IMR-90 (cell line): ENCODE data around the gene ANGPTL1.

Experiments
- BHLHE40 ChIP-seq: fragments of 150-350 bp; IDR thresholded peaks from 2 replicates; pipeline ENCODE4 v1.6.1; 2016; ENCODE audit warnings: mild to moderate bottlenecking, low read depth, low read length
- CEBPB ChIP-seq: IDR thresholded peaks from 2 replicates; pipeline ENCODE4 v1.6.1; 2012; ENCODE audit warnings: low read depth, low read length, improper control_type of control experiment
- MAFK ChIP-seq: IDR thresholded peaks from 2 replicates; pipeline ENCODE4 v1.6.1; 2012; ENCODE audit warnings: low read depth, low read length, improper control_type of control experiment
- MAZ ChIP-seq: IDR thresholded peaks from 2 replicates; pipeline ENCODE4 v1.6.1; 2012; ENCODE audit warnings: low read depth, mild to moderate bottlenecking, low read length, improper control_type of control experiment, moderate library complexity, borderline replicate concordance
- MXI1 ChIP-seq: IDR thresholded peaks from 2 replicates; pipeline ENCODE4 v1.6.1; 2012; ENCODE audit warnings: low read depth, mild to moderate bottlenecking, low read length, moderate library complexity, borderline replicate concordance
- NFE2L2 ChIP-seq: fragments of 150-350 bp; IDR thresholded peaks from 2 replicates; pipeline ENCODE4 v1.6.1; 2016; ENCODE audit warnings: low read depth, mild to moderate bottlenecking, low read length
- POLR2A ChIP-seq: IDR thresholded peaks from 2 replicates; pipeline ENCODE4 v1.6.1; 2012; ENCODE audit warnings: mild to moderate bottlenecking, low read depth, low read length
- RAD21 ChIP-seq: IDR thresholded peaks from 2 replicates; pipeline ENCODE4 v1.6.1; 2012; ENCODE audit warnings: low read length, improper control_type of control experiment
- RCOR1 ChIP-seq: IDR thresholded peaks from 2 replicates; pipeline ENCODE4 v1.6.1; 2012; ENCODE audit warnings: mild to moderate bottlenecking, low read length, improper control_type of control experiment; ENCODE audit not compliant: insufficient replicate concordance
- RFX5 ChIP-seq: IDR thresholded peaks from 2 replicates; pipeline ENCODE4 v1.8.0; 2012; ENCODE audit warnings: low read depth, mild to moderate bottlenecking, low read length, moderate library complexity
- SMC3 ChIP-seq: fragments of 150-350 bp; IDR thresholded peaks from 2 replicates; pipeline ENCODE4 v1.6.1; 2016; ENCODE audit warnings: low read depth, mild to moderate bottlenecking, antibody characterized with exemption, low read length, moderate library complexity
- TF ChIP-seq, protein P1 (sequence below): conservative IDR thresholded peaks from 2 replicates; pipeline ENCODE4 v1.5.1; 2012; ENCODE audit warnings: mild to moderate bottlenecking, low read depth, low read length, improper control_type of control experiment
- TF ChIP-seq, protein P2 (sequence below): fragments of 150-350 bp; IDR thresholded peaks from 2 replicates; pipeline ENCODE4 v1.6.1; 2017; ENCODE audit warnings: mild to moderate bottlenecking, antibody characterized with exemption, low read length, low read depth
- TF ChIP-seq, protein P3 (sequence below): fragments of 150-350 bp; IDR thresholded peaks from 2 replicates; pipeline ENCODE4 v1.6.1; 2016; ENCODE audit warnings: low read depth, mild to moderate bottlenecking, low read length, moderate library complexity, borderline replicate concordance

DNA sequence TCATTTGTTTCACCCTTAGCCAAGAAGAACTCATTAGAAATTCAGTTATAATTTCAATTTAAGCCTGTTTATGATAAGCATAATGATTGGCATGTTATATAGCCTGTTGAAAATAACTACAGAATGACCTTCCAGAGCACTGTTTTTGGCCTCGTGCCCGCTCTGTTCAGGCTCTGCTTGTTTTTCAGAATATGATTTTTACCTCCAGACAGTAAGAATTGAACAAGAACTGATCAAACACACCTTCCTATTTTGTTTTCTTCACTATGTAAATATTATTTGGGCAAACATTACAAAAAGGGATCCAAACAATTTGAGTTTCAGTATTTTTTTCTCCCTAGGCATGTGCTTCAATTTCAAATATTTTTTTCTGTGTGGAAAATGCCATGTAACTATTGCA lies 48.1 kb upstream of the ANGPTL1 start:
- TF ChIP-seq POLR2A (no peak), RCOR1 (no peak), MAZ (no peak), MAFK (no peak), SMC3 (no peak), RFX5 (no peak), MXI1 (no peak), NFE2L2 (no peak), CEBPB (no peak), BHLHE40 (no peak), RAD21 (no peak)
- TF ChIP-seq, protein P1, sequence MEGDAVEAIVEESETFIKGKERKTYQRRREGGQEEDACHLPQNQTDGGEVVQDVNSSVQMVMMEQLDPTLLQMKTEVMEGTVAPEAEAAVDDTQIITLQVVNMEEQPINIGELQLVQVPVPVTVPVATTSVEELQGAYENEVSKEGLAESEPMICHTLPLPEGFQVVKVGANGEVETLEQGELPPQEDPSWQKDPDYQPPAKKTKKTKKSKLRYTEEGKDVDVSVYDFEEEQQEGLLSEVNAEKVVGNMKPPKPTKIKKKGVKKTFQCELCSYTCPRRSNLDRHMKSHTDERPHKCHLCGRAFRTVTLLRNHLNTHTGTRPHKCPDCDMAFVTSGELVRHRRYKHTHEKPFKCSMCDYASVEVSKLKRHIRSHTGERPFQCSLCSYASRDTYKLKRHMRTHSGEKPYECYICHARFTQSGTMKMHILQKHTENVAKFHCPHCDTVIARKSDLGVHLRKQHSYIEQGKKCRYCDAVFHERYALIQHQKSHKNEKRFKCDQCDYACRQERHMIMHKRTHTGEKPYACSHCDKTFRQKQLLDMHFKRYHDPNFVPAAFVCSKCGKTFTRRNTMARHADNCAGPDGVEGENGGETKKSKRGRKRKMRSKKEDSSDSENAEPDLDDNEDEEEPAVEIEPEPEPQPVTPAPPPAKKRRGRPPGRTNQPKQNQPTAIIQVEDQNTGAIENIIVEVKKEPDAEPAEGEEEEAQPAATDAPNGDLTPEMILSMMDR = no peak
- TF ChIP-seq, protein P2, sequence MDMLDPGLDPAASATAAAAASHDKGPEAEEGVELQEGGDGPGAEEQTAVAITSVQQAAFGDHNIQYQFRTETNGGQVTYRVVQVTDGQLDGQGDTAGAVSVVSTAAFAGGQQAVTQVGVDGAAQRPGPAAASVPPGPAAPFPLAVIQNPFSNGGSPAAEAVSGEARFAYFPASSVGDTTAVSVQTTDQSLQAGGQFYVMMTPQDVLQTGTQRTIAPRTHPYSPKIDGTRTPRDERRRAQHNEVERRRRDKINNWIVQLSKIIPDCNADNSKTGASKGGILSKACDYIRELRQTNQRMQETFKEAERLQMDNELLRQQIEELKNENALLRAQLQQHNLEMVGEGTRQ = no peak
- TF ChIP-seq, protein P3, sequence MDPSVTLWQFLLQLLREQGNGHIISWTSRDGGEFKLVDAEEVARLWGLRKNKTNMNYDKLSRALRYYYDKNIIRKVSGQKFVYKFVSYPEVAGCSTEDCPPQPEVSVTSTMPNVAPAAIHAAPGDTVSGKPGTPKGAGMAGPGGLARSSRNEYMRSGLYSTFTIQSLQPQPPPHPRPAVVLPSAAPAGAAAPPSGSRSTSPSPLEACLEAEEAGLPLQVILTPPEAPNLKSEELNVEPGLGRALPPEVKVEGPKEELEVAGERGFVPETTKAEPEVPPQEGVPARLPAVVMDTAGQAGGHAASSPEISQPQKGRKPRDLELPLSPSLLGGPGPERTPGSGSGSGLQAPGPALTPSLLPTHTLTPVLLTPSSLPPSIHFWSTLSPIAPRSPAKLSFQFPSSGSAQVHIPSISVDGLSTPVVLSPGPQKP = no peak
